GM21360 (cell line): ENCODE data around the gene CSE1L.
"Not testable (repeated sequence)": the region's sequence is repeated elsewhere in the genome, so short reads cannot be mapped to it uniquely, and the experiment has no call there.

Experiments used
- ATAC-seq: cut with Tn5 transposase; IDR thresholded peaks from one replicate; pipeline ENCODE4 v1.9.1; 2021; ENCODE audit warnings: mild to moderate bottlenecking, moderate library complexity; ENCODE audit not compliant: unreplicated experiment

CSE1L gene

GRCh38 chr20:49054056-49054643 is 8.0 kb downstream of the CSE1L start:
- no peak for ATAC-seq

- no peak for ATAC-seq
These were observed 17.2 kb downstream of the CSE1L start for GRCh38 chr20:49063279-49063678.

DNA sequence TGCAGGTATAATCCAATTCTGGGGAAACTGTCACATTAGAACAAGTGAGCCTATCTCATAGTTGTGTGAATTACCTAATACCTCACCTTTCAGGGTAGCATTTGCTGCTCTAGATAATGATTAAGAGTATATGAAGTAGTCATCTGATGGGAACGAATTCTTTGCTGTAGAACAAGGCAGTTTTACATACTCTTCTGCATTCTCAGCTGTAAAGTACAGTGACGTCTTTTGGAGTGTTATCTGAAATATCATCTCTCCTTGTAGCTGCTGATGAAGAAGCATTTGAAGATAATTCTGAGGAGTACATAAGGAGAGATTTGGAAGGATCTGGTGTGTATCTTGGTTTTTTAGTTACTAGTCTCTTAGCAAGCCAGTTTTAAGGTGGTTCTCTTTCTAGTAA is 28.4 kb downstream of the CSE1L start:
- no peak for ATAC-seq

- ATAC-seq, result no peak
These were observed 32.2 kb downstream of the CSE1L start for GRCh38 chr20:49078310-49078709.

DNA sequence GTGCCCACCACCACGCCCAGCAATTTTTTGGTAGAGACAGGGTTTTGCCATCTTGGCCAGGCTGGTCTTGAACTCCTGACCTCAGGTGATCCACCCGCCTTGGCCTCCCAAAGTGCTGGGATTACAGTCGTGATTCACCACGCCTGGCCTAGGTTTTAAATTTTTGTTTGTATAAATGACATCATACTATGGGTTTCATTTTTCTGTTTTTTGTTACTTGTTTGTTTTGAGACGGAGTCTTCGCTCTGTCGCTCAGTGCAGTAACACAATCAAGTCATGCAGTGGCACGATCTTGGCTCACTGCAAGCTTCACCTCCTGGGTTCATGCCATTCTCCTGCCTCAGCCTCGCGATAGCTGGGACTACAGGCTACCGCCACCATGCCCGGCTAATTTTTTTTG is 36.2 kb downstream of the CSE1L start:
- ATAC-seq, result not testable (repeated sequence)

DNA sequence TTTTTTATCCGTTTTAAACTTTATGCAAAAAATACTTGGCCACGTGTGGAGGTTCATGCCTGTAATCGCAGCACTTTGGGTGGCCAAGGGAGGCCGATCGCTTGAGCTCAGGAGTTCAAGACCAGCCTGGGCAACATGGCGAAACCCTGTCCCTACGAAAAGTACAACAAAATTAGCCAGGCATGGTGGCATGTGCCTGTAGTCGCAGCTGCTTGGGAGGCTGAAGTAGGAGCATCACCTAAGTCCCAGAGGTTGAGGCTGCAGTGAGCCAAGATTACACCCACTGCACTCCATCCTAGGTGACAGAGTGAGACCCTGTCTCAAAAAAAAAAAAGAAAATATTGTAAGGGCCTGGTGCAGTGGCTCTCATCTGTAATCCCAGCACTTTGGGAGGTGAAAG is 45.0 kb downstream of the CSE1L start:
- no peak for ATAC-seq

DNA sequence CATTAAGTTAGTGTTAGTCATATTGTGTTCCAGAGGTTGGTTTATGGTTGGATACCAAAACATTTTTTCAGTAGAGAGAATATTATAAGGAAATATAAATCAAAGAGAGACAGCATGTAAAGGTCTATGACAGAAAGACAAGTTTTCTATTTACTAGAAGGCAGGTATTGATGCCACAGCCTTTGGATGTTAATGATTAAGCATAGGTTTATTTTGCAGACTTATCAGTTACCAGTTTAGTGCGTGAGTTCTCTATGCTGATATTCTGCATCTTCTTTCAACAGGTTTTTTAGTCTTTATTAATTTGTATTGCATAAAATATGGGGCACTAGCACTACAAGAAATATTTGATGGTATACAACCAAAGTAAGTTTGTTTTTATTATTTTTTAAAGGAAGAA is 45.6 kb downstream of the CSE1L start:
- ATAC-seq, result no peak

GRCh38 chr20:49096203-49096730 is 50.2 kb downstream of the CSE1L start:
- ATAC-seq, result no peak

GRCh38 chr20:49097159-49097558 is 51.0 kb downstream of the CSE1L start:
- ATAC-seq, result no peak

- no peak for ATAC-seq
These were observed 52.0 kb downstream of the CSE1L start for GRCh38 chr20:49098136-49098535.

GRCh38 chr20:49099011-49099410 is 52.9 kb downstream of the CSE1L start:
- ATAC-seq, result no peak

DNA sequence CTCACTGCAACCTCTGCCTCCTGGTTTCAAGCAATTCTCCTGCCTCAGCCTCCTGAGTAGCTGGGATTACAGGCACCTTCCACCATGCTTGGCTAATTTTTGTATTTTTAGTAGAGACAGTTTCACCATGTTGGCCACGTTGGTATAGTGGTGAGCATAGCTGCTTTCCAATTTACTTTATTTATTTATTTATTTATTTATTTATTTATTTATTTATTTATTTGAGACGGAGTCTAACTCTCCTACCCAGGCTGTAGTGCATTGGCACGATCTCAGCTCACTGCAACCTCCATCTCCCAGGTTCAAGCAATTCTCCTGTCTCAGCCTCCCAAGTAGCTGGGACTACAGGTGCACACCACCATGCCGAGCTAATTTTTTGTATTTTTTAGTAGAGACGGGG is 54.2 kb downstream of the CSE1L start:
- ATAC-seq, result not testable (repeated sequence)

GRCh38 chr20:49100972-49101371 is 54.9 kb downstream of the CSE1L start:
- ATAC-seq, result no peak

DNA sequence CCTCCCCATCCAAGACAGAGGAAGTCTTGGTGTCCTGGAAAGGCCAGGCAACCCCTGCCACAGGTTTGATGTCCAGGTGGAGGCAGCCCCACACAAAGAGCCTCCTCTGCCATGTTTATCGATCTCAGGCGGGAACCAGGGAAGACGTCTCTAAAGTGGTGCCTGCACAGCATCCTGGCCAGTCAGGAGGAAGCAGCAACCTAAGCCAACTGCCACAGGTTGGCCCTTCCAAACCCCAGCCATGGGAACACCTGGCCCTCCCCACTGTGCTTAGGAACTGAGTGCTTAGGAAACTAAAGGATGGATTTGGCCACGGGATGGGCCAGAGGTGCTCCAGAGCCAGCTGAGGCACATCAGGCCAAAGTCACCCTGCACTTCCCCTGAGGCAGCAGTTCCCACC is 56.9 kb downstream of the CSE1L start:
- ATAC-seq, result no peak

DNA sequence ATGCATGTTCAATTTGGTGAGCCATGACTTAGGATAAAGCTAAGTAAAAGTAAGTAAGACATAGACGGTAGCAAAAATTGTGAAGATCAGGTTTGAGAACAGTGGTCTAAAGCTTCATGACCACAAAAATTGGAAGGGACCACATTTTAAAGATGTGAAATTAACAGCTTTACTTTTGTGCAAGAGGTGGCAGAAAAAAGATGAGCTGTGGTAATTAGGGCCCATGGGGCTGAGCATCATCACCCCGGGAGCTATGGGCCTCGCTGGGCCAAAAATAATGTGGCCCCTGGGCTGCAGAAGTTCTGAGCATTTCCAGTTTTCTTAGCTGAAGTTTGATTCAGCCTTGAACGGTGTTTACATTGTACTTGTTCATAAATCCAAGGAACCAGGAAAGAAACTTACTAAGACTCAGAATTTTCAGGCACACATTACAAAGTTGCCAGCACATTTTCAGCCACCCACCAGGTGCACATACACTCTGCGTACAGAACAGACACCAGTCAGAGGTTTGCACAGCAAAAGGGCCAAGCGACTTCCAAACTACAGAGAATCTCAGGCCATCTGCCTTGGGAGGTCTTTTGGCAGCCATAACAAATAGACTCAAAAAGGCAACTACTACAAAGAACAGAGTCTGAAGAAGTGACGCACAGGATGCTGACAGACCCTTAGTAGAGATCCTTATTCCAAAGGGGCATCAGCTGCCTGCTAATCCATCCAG is 57.7 kb downstream of the CSE1L start:
- ATAC-seq, result no peak

GRCh38 chr20:49104365-49104648 is 58.2 kb downstream of the CSE1L start:
- no peak for ATAC-seq

DNA sequence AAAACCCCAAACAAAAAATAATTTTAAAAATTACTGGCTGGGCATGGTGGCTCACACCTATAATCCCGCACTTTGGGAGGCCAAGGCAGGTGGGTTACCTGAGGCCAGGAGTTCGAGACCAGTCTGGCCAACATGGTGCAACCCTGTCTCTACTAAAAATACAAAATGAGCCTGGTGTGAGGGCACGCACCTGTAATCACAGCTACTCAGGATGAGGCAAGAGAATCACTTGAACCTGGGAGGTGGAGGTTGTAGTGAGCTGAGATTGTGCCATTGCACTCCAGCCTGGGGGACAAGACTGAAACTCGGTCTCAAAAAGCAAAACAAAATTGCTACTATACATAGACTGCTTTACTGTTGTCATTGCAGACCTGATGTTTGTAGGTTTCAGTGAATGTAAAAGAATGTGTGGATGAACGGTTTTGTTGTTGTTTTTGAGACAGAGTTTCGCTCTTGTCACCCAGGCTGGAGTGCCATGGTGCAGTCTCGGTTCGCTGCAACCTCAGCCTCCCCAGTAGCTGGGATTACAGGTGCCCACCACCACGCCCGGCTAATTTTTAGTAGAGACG is 59.0 kb downstream of the CSE1L start:
- ATAC-seq, result not testable (repeated sequence)

- ATAC-seq, result no peak
These were observed 60.2 kb downstream of the CSE1L start for GRCh38 chr20:49106328-49106727.

DNA sequence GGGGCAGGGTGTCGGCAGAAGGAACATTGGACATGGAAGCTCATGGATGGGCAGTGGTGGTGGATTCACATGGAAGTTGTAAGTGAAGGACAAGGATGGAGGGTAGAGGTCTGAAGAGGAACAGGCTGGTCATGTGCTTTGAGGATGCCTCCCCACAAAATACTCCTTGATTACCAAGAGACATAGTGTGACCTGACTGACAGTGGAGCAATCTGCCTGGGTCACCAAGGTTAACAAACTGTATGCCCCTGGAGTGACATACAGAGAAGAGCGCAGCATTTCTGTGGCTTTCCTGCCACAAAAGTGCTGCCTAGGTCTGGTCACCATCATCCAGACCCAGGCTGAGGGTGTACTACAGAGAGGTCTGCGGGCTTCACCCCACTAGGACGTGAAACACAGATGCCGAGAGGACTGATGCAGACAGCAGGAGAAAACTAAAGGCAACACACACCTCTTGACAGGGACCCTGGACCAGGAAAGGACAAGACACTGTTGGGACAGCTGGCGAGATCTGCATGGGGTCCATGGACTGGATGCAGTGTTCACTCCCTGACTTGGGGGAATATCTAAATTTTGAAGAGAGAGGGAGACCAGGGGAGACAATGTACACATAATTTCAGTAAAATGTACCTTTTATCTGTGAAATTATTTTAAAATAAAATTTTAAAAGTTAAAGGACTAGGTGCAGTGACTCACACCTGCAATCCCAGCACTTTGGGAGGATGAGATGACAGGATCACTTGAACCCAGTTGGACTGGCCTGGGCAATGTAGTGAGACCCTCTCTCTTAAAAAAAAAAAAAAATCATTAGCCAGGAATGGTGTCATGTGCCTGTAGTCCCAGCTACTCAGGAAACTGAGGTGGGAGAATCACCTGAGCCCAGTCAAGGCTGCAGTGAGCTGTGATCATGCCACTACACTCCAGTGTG is 64.9 kb downstream of the CSE1L start:
- ATAC-seq, result no peak

- ATAC-seq, result no peak
These were observed 66.6 kb downstream of the CSE1L start for GRCh38 chr20:49112596-49113274.

GRCh38 chr20:49115564-49115963 is 69.5 kb downstream of the CSE1L start:
- no peak for ATAC-seq
